HepG2 (cell line): Measurements from ENCODE around the gene GLUD1. TPM values are rescaled to one million over a fixed set of nuclear protein-coding genes. Genes with fewer than 3 reads are reported as not detected.

Experiments used
- AGO2 ChIP-seq: fragments of 200-400 bp; formaldehyde crosslinking; optimal IDR thresholded peaks from 2 replicates; pipeline ENCODE3; 2017; ENCODE audit warnings: mild to moderate bottlenecking, low read depth, low read length, moderate library complexity
- CBX2 ChIP-seq, 2 experiments: fragments of 200-600 bp in 1 of 2; sonication (generic); formaldehyde crosslinking in 1 of 2; IDR thresholded peaks; 2 replicates each; pipeline versions ENCODE4 v1.7.0 to v1.8.1; 2018 to 2022; ENCODE audit warnings: low read depth in 2 of 2, low read length in 1 of 2, mild to moderate bottlenecking in 1 of 2, missing genetic modification reagents in 1 of 2
- FOSL2 ChIP-seq: sonication (generic); formaldehyde crosslinking; IDR thresholded peaks from 2 replicates; pipeline ENCODE4 v1.4.0; 2020; ENCODE audit warnings: missing genetic modification reagents
- IKZF1 ChIP-seq: fragments of 450-650 bp; IDR thresholded peaks from 2 replicates; pipeline ENCODE4 v1.7.1; 2016
- KAT8 ChIP-seq: IDR thresholded peaks from 2 replicates; pipeline ENCODE4 v1.6.1; 2016; ENCODE audit warnings: missing genetic modification reagents, missing compliant biosample characterization
- KLF15 ChIP-seq: sonication (generic); formaldehyde crosslinking; IDR thresholded peaks from 2 replicates; pipeline ENCODE4 v1.8.1; 2023; ENCODE audit warnings: borderline replicate concordance, mild to moderate bottlenecking, inconsistent platforms, missing genetic modification reagents, mixed read lengths
- MAZ ChIP-seq, 2 experiments: sonication (generic) in 1 of 2; formaldehyde crosslinking in 1 of 2; IDR thresholded peaks; 2 replicates each; pipeline versions ENCODE4 v1.5.0 to v1.6.1; 2012 to 2020; ENCODE audit warnings: low read depth in 2 of 2, mild to moderate bottlenecking in 2 of 2, borderline replicate concordance in 1 of 2, improper control_type of control experiment in 1 of 2, low read length in 1 of 2, missing genetic modification reagents in 1 of 2, moderate library complexity in 1 of 2
- NFYB ChIP-seq: sonication (generic); formaldehyde crosslinking; IDR thresholded peaks from 2 replicates; pipeline ENCODE4 v1.4.0; 2020; ENCODE audit warnings: missing genetic modification reagents
- NFYC ChIP-seq: IDR thresholded peaks from 2 replicates; pipeline ENCODE4 v1.6.1; 2016; ENCODE audit warnings: missing genetic modification reagents, missing compliant biosample characterization
- PRDM10 ChIP-seq: sonication (generic); formaldehyde crosslinking; IDR thresholded peaks from 2 replicates; pipeline ENCODE4 v1.4.0; 2020; ENCODE audit warnings: low read depth, missing genetic modification reagents
- SP140L ChIP-seq: sonication (generic); formaldehyde crosslinking; IDR thresholded peaks from 2 replicates; pipeline ENCODE4 v1.4.0; 2020; ENCODE audit warnings: missing genetic modification reagents, borderline replicate concordance
- SRF ChIP-seq: IDR thresholded peaks from 2 replicates; pipeline ENCODE4 v1.6.1; 2011; ENCODE audit warnings: mild to moderate bottlenecking, low read depth, low read length, moderate library complexity
- STAT6 ChIP-seq: sonication (generic); formaldehyde crosslinking; IDR thresholded peaks from 2 replicates; pipeline ENCODE4 v1.4.0; 2020; ENCODE audit warnings: missing genetic modification reagents, mild to moderate bottlenecking, borderline replicate concordance
- TCF12 ChIP-seq, 2 experiments: fragments of 450-650 bp in 1 of 2; sonication (generic) in 1 of 2; formaldehyde crosslinking in 1 of 2; IDR thresholded peaks; 2 replicates each; pipeline versions ENCODE4 v1.6.1 to v1.8.0; 2017 to 2022; ENCODE audit warnings: antibody characterized with exemption in 1 of 2, mild to moderate bottlenecking in 1 of 2, missing genetic modification reagents in 1 of 2, moderate library complexity in 1 of 2
- XBP1 ChIP-seq: sonication (generic); formaldehyde crosslinking; IDR thresholded peaks from 2 replicates; pipeline ENCODE4 v1.5.0; 2020; ENCODE audit warnings: missing genetic modification reagents
- ZC3H13 ChIP-seq: sonication (generic); formaldehyde crosslinking; IDR thresholded peaks from 2 replicates; pipeline ENCODE4 v1.8.1; 2023; ENCODE audit warnings: mild to moderate bottlenecking, missing genetic modification reagents, moderate library complexity
- ZNF30 ChIP-seq: sonication (generic); formaldehyde crosslinking; IDR thresholded peaks from 2 replicates; pipeline ENCODE4 v1.5.0; 2020; ENCODE audit warnings: mild to moderate bottlenecking, missing genetic modification reagents
- ZNF710 ChIP-seq: sonication (generic); formaldehyde crosslinking; IDR thresholded peaks from 2 replicates; pipeline ENCODE4 v1.5.0; 2020; ENCODE audit warnings: mild to moderate bottlenecking, missing genetic modification reagents, borderline replicate concordance
- ZNF782 ChIP-seq: sonication (generic); formaldehyde crosslinking; IDR thresholded peaks from 2 replicates; pipeline ENCODE4 v1.4.0; 2020; ENCODE audit warnings: missing genetic modification reagents, mild to moderate bottlenecking, borderline replicate concordance
- ZNF878 ChIP-seq: sonication (generic); formaldehyde crosslinking; IDR thresholded peaks from 2 replicates; pipeline ENCODE4 v1.8.1; 2023; ENCODE audit warnings: mild to moderate bottlenecking, missing genetic modification reagents, moderate library complexity
- polyA plus RNA-seq, 8 experiments: library from polyadenylated mRNA; depleted of rRNA in 3 of 8; stranded (reverse) in 7 of 8; unstranded in 1 of 8; fragments of >200 nt; fragmentation: Illumina TruSeq in 4 of 8; extraction: Trizol in 4 of 8; gene quantifications; 2 replicates each; pipeline versions ENCODE4 v1.2.1 to v1.2.3, GENCODE V29; 2011 to 2016; ENCODE audit warnings: low read depth in 4 of 8, missing spikeins in 1 of 8, mixed read lengths in 1 of 8; ENCODE audit not compliant: insufficient read depth in 1 of 8
- total RNA-seq, 5 experiments: library from RNA; depleted of rRNA; stranded (reverse); fragments of >200 nt; fragmentation: Illumina TruSeq; extraction: Trizol; gene quantifications; 2 replicates each; pipeline ENCODE4 v1.2.3, GENCODE V29; 2016; ENCODE audit warnings: low read depth in 1 of 5

The GLUD1 gene
- total and polyA plus RNA-seq, 2 of the 13 experiments (the other 11 are each of a cell fraction or from before 2014, with no cell fraction given) = 301 to 798 TPM

- no peak for TF ChIP-seq PRDM10 (CRISPR knock-in tag)
- no peak for TF ChIP-seq IKZF1
- no peak for TF ChIP-seq CBX2 (IDR thresholded peaks at IDR 0.05; ENCODE audit: low read depth, low read length)
- no peak for TF ChIP-seq CBX2 (CRISPR knock-in tag; IDR thresholded peaks at IDR 0.05; ENCODE audit: low read depth)
- no peak for TF ChIP-seq KAT8
- TF ChIP-seq FOSL2 = no peak
- no peak for TF ChIP-seq STAT6
- peak; percentile 97 for TF ChIP-seq AGO2
- TF ChIP-seq NFYB (CRISPR knock-in tag) = no peak
- TF ChIP-seq XBP1 (CRISPR knock-in tag) = no peak
- TF ChIP-seq ZNF878 (CRISPR knock-in tag) = no peak
- TF ChIP-seq TCF12 (IDR thresholded peaks at IDR 0.05) = no peak
- TF ChIP-seq TCF12 (CRISPR knock-in tag; IDR thresholded peaks at IDR 0.05) = no peak
- TF ChIP-seq NFYC (CRISPR knock-in tag) = no peak
- TF ChIP-seq MAZ (IDR thresholded peaks at IDR 0.05; ENCODE audit: borderline replicate concordance, low read depth, low read length) = no peak
- TF ChIP-seq MAZ (CRISPR knock-in tag; IDR thresholded peaks at IDR 0.05; ENCODE audit: low read depth) = no peak
- no peak for TF ChIP-seq SRF
- peak; percentile 76 for TF ChIP-seq ZC3H13 (CRISPR knock-in tag)
- 0 out of 2 replicates have a peak, but pooled peaks have one; percentile 9 for TF ChIP-seq SP140L (CRISPR knock-in tag)
- no peak for TF ChIP-seq KLF15 (CRISPR knock-in tag)
- TF ChIP-seq ZNF782 = no peak
- TF ChIP-seq ZNF30 (CRISPR knock-in tag) = no peak
- TF ChIP-seq ZNF710 (CRISPR knock-in tag) = no peak
Observed at GRCh38 chr10:87093632-87094372, 841 bp downstream of the GLUD1 start (continued).
